Gastroesophageal sphincter (tissue), 3 donors: ENCODE results near the gene EFNA2.

ENCODE experiments used
- EP300 ChIP-seq: sonication (generic); formaldehyde crosslinking; IDR thresholded peaks from one replicate; pipeline ENCODE4 v1.6.1; 2017; ENCODE audit warnings: antibody characterized with exemption, mild to moderate bottlenecking
- POLR2A ChIP-seq, 2 donors: fragments of 450-650 bp; IDR thresholded peaks; one replicate each; pipeline ENCODE4 v1.6.1; 2017; ENCODE audit warnings: antibody characterized with exemption in 2 of 2, mild to moderate bottlenecking in 2 of 2, moderate library complexity in 1 of 2
- POLR2AphosphoS5 ChIP-seq: sonication (generic); formaldehyde crosslinking; IDR thresholded peaks from one replicate; pipeline ENCODE4 v1.6.1; 2017; ENCODE audit warnings: antibody characterized with exemption
- TF ChIP-seq, protein P1 (sequence below), 4 experiments: fragments of 200-600 bp in 2 of 4; fragments of 450-650 bp in 2 of 4; sonication (generic) in 1 of 4; IDR thresholded peaks; one replicate each; pipeline ENCODE4 v1.5.1; 2017 to 2019; ENCODE audit warnings: antibody characterized with exemption in 4 of 4, mild to moderate bottlenecking in 2 of 4, moderate library complexity in 2 of 4

DNA sequence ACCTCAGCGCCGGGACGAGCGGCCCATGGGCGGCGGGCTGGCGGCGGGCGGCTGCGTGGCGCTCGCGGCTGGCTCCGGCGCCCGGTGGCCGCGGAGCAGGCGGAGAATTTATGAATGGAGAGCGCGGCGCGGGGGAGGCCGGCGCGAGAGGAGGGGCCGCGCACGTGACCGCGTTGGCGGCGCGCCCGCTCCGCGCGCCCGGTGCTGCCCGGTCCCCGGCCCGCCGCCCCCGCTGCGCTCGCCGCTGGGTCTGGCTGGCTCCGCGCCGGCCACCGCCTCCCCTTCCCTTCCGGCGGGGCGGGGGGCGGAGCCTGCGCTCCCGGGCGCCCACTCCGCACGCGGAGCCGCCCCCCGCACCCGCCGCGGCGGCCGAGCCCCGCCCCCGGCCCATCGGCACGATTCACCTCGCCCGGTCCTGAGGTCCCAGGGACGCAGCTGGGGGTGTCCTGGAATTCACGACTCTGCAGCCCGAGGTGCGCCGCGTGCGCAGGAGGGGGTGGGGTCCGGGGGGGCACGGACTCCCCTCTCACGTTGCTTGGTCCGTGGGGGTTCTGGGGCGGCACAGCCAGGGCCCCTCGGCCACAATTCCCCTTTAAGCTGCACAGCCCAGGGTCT is 47.8 kb upstream of the EFNA2 start, which contains the start of gene CBARP:
- TF ChIP-seq POLR2A (IDR thresholded peaks at IDR 0.05) (no peak), EP300 (no peak), POLR2AphosphoS5 (no peak)
- TF ChIP-seq, protein P1, sequence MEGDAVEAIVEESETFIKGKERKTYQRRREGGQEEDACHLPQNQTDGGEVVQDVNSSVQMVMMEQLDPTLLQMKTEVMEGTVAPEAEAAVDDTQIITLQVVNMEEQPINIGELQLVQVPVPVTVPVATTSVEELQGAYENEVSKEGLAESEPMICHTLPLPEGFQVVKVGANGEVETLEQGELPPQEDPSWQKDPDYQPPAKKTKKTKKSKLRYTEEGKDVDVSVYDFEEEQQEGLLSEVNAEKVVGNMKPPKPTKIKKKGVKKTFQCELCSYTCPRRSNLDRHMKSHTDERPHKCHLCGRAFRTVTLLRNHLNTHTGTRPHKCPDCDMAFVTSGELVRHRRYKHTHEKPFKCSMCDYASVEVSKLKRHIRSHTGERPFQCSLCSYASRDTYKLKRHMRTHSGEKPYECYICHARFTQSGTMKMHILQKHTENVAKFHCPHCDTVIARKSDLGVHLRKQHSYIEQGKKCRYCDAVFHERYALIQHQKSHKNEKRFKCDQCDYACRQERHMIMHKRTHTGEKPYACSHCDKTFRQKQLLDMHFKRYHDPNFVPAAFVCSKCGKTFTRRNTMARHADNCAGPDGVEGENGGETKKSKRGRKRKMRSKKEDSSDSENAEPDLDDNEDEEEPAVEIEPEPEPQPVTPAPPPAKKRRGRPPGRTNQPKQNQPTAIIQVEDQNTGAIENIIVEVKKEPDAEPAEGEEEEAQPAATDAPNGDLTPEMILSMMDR (IDR thresholded peaks at IDR 0.05), result no peak
